Brain microvascular endothelial cell (primary cell): ENCODE measurements around the gene HIRA.

Experiments
- DNase-seq: peaks from one replicate; pipeline ENCODE4 v3.0.0-alpha.2; 2020
- H3K27ac ChIP-seq: fragments of 250-450 bp; sonication (Bioruptor Pico); 2 replicates; pipeline ENCODE4 v1.5.1; 2020; ENCODE audit warnings: mild to moderate bottlenecking, moderate library complexity
- H3K27me3 ChIP-seq: fragments of 250-450 bp; sonication (Bioruptor Pico); replicated peaks from 2 replicates; pipeline ENCODE4 v1.5.1; 2020; ENCODE audit warnings: mild to moderate bottlenecking
- H3K36me3 ChIP-seq: fragments of 250-450 bp; sonication (Bioruptor Pico); replicated peaks from 2 replicates; pipeline ENCODE4 v1.5.1; 2020; ENCODE audit warnings: mild to moderate bottlenecking
- H3K4me3 ChIP-seq: 2 replicates; pipeline ENCODE4 v1.5.1; 2011; ENCODE audit warnings: low read depth, mild to moderate bottlenecking, control low read depth, low read length, moderate library complexity
- CTCF ChIP-seq: IDR thresholded peaks from 2 replicates; pipeline ENCODE4 v1.5.1; 2011; ENCODE audit warnings: low read depth, mild to moderate bottlenecking, moderate library complexity, low read length, control low read depth, inconsistent platforms; ENCODE audit errors: missing control alignments
- in situ Hi-C: cut with HindIII; loops from 2 replicates; pipeline ENCODE4 v1.10.0; 2017; ENCODE audit warnings: low sequenced_read_pairs, low pct_ligation_motif_present

Gene HIRA

GRCh38 chr22:19412923-19413322, 18.6 kb downstream of the HIRA start:
- Histone ChIP-seq H3K27ac (no peak overlapping the region), H3K27me3 (no peaks in the 10 kb centered on the region), H3K36me3 (peaks cover 20% of the 10 kb centered on the region), H3K4me3 (no peak overlapping the region)
- DNase-seq: no peak
- in situ Hi-C loops: no loop called here
- TF ChIP-seq CTCF: no peak

- no peak for TF ChIP-seq CTCF
- in situ Hi-C loops: no loop called here
These were observed 19.1 kb downstream of the HIRA start for GRCh38 chr22:19412478-19412877.

GRCh38 chr22:19411690-19412045, 19.9 kb downstream of the HIRA start:
- in situ Hi-C loops: no loop called here
- H3K27ac ChIP-seq: no peak overlapping the region
- TF ChIP-seq CTCF: no peak
- no peak for DNase-seq
- H3K27me3 ChIP-seq: no peaks in the 10 kb centered on the region
- H3K4me3 ChIP-seq: no peak overlapping the region
- peaks cover 31% of the 10 kb centered on the region for H3K36me3 ChIP-seq

More at GRCh38 chr22:19412478-19412877, 19.1 kb downstream of the HIRA start:
- H3K27me3 ChIP-seq: no peaks in the 10 kb centered on the region
- H3K4me3 ChIP-seq: no peak overlapping the region
- H3K36me3 ChIP-seq: peaks cover 24% of the 10 kb centered on the region
- DNase-seq: no peak
- no peak overlapping the region for H3K27ac ChIP-seq

GRCh38 chr22:19410941-19411689, 20.4 kb downstream of the HIRA start:
- Histone ChIP-seq H3K4me3 (no peak overlapping the region), H3K27ac (no peak overlapping the region), H3K27me3 (no peaks in the 10 kb centered on the region), H3K36me3 (peaks cover 36% of the 10 kb centered on the region)
- in situ Hi-C loops: no loop called here
- TF ChIP-seq CTCF: no peak
- DNase-seq: no peak

GRCh38 chr22:19407649-19408606, 23.6 kb downstream of the HIRA start:
- in situ Hi-C loops: no loop called here
- no peak overlapping the region for H3K27ac ChIP-seq
- H3K4me3 ChIP-seq: no peak overlapping the region
- no peak for DNase-seq
- no peaks in the 10 kb centered on the region for H3K27me3 ChIP-seq
- TF ChIP-seq CTCF: no peak
- H3K36me3 ChIP-seq: peaks cover 52% of the 10 kb centered on the region
